DLD1 (cell line): Measurements from ENCODE around the gene KCTD6.

Source experiments
- in situ Hi-C: cut with HindIII; loops from 2 replicates; pipeline ENCODE4 v1.10.0; 2017; ENCODE audit warnings: low sequenced_read_pairs

The KCTD6 gene

GRCh38 chr3:58521917-58522631 lies 30.2 kb downstream of the KCTD6 start:
- in situ Hi-C loops, result no loop called here

GRCh38 chr3:58522759-58523425 lies 31.0 kb downstream of the KCTD6 start:
- in situ Hi-C loops, result no loop called here

GRCh38 chr3:58524326-58524888 lies 32.5 kb downstream of the KCTD6 start:
- in situ Hi-C loops, result no loop called here

GRCh38 chr3:58526515-58526957 lies 34.6 kb downstream of the KCTD6 start:
- in situ Hi-C loops, result loop anchor here (5.0 to 25.0 kb wide), 2 partner anchors 34 to 111 kb away; partner anchors contain the start of gene KCTD6

- in situ Hi-C loops, result loop anchor here (5.0 to 25.0 kb wide), 2 partner anchors 35 to 110 kb away; partner anchors contain the start of gene KCTD6
These were observed 35.5 kb downstream of the KCTD6 start for GRCh38 chr3:58527440-58527839.

GRCh38 chr3:58528629-58529028 lies 36.7 kb downstream of the KCTD6 start:
- in situ Hi-C loops, result loop anchor here (5.0 to 25.0 kb wide), 2 partner anchors 36 to 109 kb away; partner anchors contain the start of gene KCTD6

- in situ Hi-C loops, result loop anchor here (5.0 to 25.0 kb wide), 2 partner anchors 37 to 108 kb away; partner anchors contain the start of gene KCTD6
These were observed 37.8 kb downstream of the KCTD6 start for GRCh38 chr3:58529516-58530353.

GRCh38 chr3:58530354-58530865 lies 38.5 kb downstream of the KCTD6 start:
- in situ Hi-C loops, result loop anchor here (25.0 kb wide), 1 partner anchor 107 kb away; no protein-coding TSS in a partner anchor

- in situ Hi-C loops, result loop anchor here (25.0 kb wide), 1 partner anchor 106 kb away; no protein-coding TSS in a partner anchor
These were observed 39.7 kb downstream of the KCTD6 start for GRCh38 chr3:58531555-58531954.

GRCh38 chr3:58531956-58532355 lies 40.1 kb downstream of the KCTD6 start:
- in situ Hi-C loops, result loop anchor here (25.0 kb wide), 1 partner anchor 105 kb away; no protein-coding TSS in a partner anchor

- in situ Hi-C loops, result loop anchor here (25.0 kb wide), 1 partner anchor 104 kb away; no protein-coding TSS in a partner anchor
These were observed 40.9 kb downstream of the KCTD6 start for GRCh38 chr3:58532794-58533220.

- in situ Hi-C loops, result loop anchor here (25.0 kb wide), 1 partner anchor 102 kb away; no protein-coding TSS in a partner anchor
These were observed 42.9 kb downstream of the KCTD6 start for GRCh38 chr3:58534592-58535494.

- in situ Hi-C loops, result loop anchor here (25.0 kb wide), 1 partner anchor 101 kb away; no protein-coding TSS in a partner anchor
These were observed 43.9 kb downstream of the KCTD6 start for GRCh38 chr3:58535531-58536500.

GRCh38 chr3:58536501-58537411 lies 44.9 kb downstream of the KCTD6 start, which contains the start of gene ACOX2:
TSS of gene ACOX2 (minus strand) at chr3:58537190. CDS start at chr3:58535106, 2,084 bp downstream.
- in situ Hi-C loops, result loop anchor here (25.0 kb wide), 1 partner anchor 101 kb away; no protein-coding TSS in a partner anchor

- in situ Hi-C loops, result loop anchor here (25.0 kb wide), 1 partner anchor 100 kb away; no protein-coding TSS in a partner anchor
These were observed 45.8 kb downstream of the KCTD6 start for GRCh38 chr3:58537412-58538301.
